Measurements from ENCODE around the gene PCNP. TPM values are rescaled to one million over a fixed set of nuclear protein-coding genes. Genes with fewer than 3 reads are reported as not detected.

The PCNP gene
- 10 to 100 TPM; 48.5 to 76.3 TPM for total RNA-seq

- no peaks in the 10 kb centered on the region for H3K27me3 ChIP-seq
- peak within 1 kb of the TSS; percentile 91 to 98 (median 94) for H3K27ac ChIP-seq
- intact Hi-C loops (cut with DNase I), result no loop called here
- peak within 1 kb of the TSS; percentile 22 to 64 for H3K4me3 ChIP-seq
- DNase-seq, result peak; percentile 97 to 99 (median 98)
- WGBS, 2 donors, result 1 to 3% methylated on average over 15 to 47 of the region's 47 CpGs
- no peaks in the 10 kb centered on the region for H3K9me3 ChIP-seq
- peaks cover 34% of the 10 kb centered on the region for H3K4me1 ChIP-seq
- ATAC-seq, result peak; percentile 94
- TF ChIP-seq, protein P1, sequence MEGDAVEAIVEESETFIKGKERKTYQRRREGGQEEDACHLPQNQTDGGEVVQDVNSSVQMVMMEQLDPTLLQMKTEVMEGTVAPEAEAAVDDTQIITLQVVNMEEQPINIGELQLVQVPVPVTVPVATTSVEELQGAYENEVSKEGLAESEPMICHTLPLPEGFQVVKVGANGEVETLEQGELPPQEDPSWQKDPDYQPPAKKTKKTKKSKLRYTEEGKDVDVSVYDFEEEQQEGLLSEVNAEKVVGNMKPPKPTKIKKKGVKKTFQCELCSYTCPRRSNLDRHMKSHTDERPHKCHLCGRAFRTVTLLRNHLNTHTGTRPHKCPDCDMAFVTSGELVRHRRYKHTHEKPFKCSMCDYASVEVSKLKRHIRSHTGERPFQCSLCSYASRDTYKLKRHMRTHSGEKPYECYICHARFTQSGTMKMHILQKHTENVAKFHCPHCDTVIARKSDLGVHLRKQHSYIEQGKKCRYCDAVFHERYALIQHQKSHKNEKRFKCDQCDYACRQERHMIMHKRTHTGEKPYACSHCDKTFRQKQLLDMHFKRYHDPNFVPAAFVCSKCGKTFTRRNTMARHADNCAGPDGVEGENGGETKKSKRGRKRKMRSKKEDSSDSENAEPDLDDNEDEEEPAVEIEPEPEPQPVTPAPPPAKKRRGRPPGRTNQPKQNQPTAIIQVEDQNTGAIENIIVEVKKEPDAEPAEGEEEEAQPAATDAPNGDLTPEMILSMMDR (IDR thresholded peaks at IDR 0.05), result peak; percentile 56 to 98 (median 92)
- TF ChIP-seq POLR2A (IDR thresholded peaks at IDR 0.05), result peak; percentile 73 to 92 (median 91)
- no peaks in the 10 kb centered on the region for H3K36me3 ChIP-seq (replicated peaks in 1 of 2; ENCODE audit: insufficient read depth in 1 of 2, low read depth in 2 of 2)
Observed at GRCh38 chr3:101573449-101574387, at the start of gene PCNP. Gene PCNP, plus strand, starts transcription at chr3:101574180. Its CDS starts 36 bp downstream, at chr3:101574216.

GRCh38 chr3:101527441-101527840, 46.5 kb upstream of the PCNP start:
- H3K4me3 ChIP-seq, result no peak overlapping the region
- H3K36me3 ChIP-seq (replicated peaks in 1 of 2; ENCODE audit: insufficient read depth in 1 of 2, low read depth in 2 of 2), result no peaks in the 10 kb centered on the region
- H3K27ac ChIP-seq, result no peak overlapping the region
- H3K27me3 ChIP-seq, result no peaks in the 10 kb centered on the region
- ATAC-seq (no peak), DNase-seq (no peak)
- no peaks in the 10 kb centered on the region for H3K4me1 ChIP-seq
- WGBS, 2 donors, result 72 to 81% methylated on average over 4 of the region's 4 CpGs
- TF ChIP-seq POLR2A (IDR thresholded peaks at IDR 0.05), result no peak
- TF ChIP-seq, protein P1 (IDR thresholded peaks at IDR 0.05), result no peak
- H3K9me3 ChIP-seq, result no peaks in the 10 kb centered on the region
- intact Hi-C loops (cut with DNase I), result no loop called here

DNA sequence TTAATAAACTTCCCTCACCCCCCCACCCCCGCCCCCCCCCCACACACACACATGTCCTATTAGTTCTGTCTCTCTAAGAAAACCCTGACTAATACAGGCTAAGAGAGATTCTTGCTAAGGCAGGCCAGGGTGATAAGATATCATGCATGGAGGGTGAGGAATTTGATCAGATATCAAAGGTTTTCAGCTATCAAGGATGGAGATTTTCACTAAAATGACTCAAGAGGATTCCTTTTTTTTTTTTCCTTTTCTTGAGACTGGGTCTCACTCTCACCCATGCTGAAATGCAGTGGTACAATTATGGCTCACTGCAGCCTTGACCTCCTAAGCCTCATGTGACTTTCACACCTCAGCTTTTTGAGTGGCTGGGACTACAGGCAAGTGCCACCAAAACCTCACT, 46.1 kb upstream of the PCNP start:
- WGBS, 2 donors, result 0% methylated on average over 1 of the region's 1 CpG; no CpG with 5 or more reads in 1 of the 2 donors
- no peak for TF ChIP-seq POLR2A (IDR thresholded peaks at IDR 0.05)
- TF ChIP-seq, protein P1 (IDR thresholded peaks at IDR 0.05), result no peak
- DNase-seq, result no peak

DNA sequence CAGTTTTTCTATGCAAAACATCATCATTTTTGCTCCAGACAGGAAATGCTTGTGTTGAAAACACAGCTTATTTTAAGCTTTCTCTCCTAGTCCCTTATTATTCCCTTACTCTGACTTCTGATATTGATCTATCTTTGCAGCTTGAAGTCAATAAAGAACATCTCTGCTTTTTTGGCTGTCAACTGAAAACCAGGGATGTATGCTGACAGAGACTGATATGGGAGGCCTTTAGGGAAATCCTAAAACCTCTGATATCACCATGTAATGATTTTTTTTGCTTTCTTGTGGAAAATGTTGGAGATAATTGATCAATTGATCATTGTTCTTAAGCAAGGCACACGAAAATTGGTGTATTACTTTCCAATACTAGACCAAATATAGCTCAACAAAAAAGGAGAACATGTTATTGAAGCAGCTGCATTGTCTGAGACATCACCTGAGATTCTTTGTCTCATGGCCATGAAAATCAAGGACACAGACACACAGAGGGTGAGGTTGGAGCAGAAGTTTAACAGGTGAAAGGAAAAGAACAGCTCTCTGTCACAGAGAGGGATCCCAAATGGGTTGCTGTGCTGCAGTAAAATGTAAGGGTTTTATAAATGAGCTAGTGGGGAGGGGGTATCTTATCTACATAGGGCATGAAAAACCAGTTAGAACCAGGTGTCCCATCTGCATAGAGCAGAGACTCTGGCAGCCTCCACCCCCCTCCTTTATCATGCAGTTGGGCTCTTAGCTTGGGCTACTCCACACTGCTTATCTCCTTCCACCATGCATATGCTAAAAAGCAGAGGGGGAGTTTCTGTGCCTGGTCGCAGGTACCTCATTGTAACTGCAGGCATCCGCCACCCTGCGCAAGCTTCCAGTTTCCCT, 43.9 kb upstream of the PCNP start:
- DNase-seq (no peak), ATAC-seq (no peak)
- H3K9me3 ChIP-seq, result no peaks in the 10 kb centered on the region
- TF ChIP-seq, protein P1 (IDR thresholded peaks at IDR 0.05), result no peak
- TF ChIP-seq POLR2A (IDR thresholded peaks at IDR 0.05), result no peak
- no peaks in the 10 kb centered on the region for H3K27me3 ChIP-seq
- no peaks in the 10 kb centered on the region for H3K4me1 ChIP-seq
- WGBS, 2 donors, result 65 to 80% methylated on average over 4 of the region's 4 CpGs
- H3K36me3 ChIP-seq (replicated peaks in 1 of 2; ENCODE audit: insufficient read depth in 1 of 2, low read depth in 2 of 2), result no peaks in the 10 kb centered on the region
- intact Hi-C loops (cut with DNase I), result no loop called here
- H3K27ac ChIP-seq, result no peak overlapping the region
- H3K4me3 ChIP-seq, result no peak overlapping the region

More for the DNA sequence above, 46.1 kb upstream of the PCNP start:
- no peaks in the 10 kb centered on the region for H3K36me3 ChIP-seq (replicated peaks in 1 of 2; ENCODE audit: insufficient read depth in 1 of 2, low read depth in 2 of 2)
- H3K4me1 ChIP-seq, result no peaks in the 10 kb centered on the region
- intact Hi-C loops (cut with DNase I), result no loop called here
- no peaks in the 10 kb centered on the region for H3K27me3 ChIP-seq
- no peaks in the 10 kb centered on the region for H3K9me3 ChIP-seq
- ATAC-seq, result no peak
- no peak overlapping the region for H3K4me3 ChIP-seq
- H3K27ac ChIP-seq, result no peak overlapping the region
